RWPE2 (cell line): Measurements from ENCODE around the gene KRT6B.

Source experiments
- ATAC-seq: fragments of 200-7000 bp; cut with Tn5 transposase; 3 replicates; pipeline ENCODE4 v1.9.1; 2021; ENCODE audit warnings: low read depth
- DNase-seq: peaks from one replicate; pipeline ENCODE4 v3.0.0-alpha.2; 2020; ENCODE audit warnings: low spot score
- H3K27ac ChIP-seq: fragments of 450-650 bp; 2 replicates; pipeline ENCODE4 v1.5.1; 2017; ENCODE audit warnings: mild to moderate bottlenecking; ENCODE audit not compliant: poor library complexity, severe bottlenecking
- H3K27me3 ChIP-seq: fragments of 250-450 bp; sonication (Bioruptor Pico); 2 replicates; pipeline ENCODE4 v1.5.1; 2021; ENCODE audit warnings: mild to moderate bottlenecking, moderate library complexity; ENCODE audit not compliant: insufficient read depth, poor library complexity, severe bottlenecking
- H3K36me3 ChIP-seq: fragments of 250-450 bp; sonication (Bioruptor Pico); 2 replicates; pipeline ENCODE4 v1.5.1; 2020; ENCODE audit warnings: low read depth, mild to moderate bottlenecking, moderate library complexity
- H3K4me1 ChIP-seq: fragments of 250-450 bp; sonication (Bioruptor Pico); 2 replicates; pipeline ENCODE4 v1.5.1; 2021; ENCODE audit warnings: mild to moderate bottlenecking, moderate library complexity; ENCODE audit not compliant: insufficient read depth, poor library complexity, severe bottlenecking
- H3K4me3 ChIP-seq: fragments of 250-450 bp; sonication (Bioruptor Pico); 2 replicates; pipeline ENCODE4 v1.5.1; 2021; ENCODE audit warnings: mild to moderate bottlenecking, moderate library complexity; ENCODE audit not compliant: severe bottlenecking
- H3K9me3 ChIP-seq: fragments of 250-450 bp; sonication (Bioruptor Pico); 2 replicates; pipeline ENCODE4 v1.5.1; 2021; ENCODE audit warnings: mild to moderate bottlenecking, moderate library complexity; ENCODE audit not compliant: severe bottlenecking
- CTCF ChIP-seq: fragments of 450-650 bp; IDR thresholded peaks from one replicate; pipeline ENCODE4 v1.5.1; 2017; ENCODE audit warnings: mild to moderate bottlenecking, moderate library complexity; ENCODE audit not compliant: poor library complexity, severe bottlenecking

The KRT6B gene

GRCh38 chr12:52403561-52403960 lies 48.4 kb downstream of the KRT6B start:
- Histone ChIP-seq H3K4me1 (no peaks in the 10 kb centered on the region), H3K9me3 (no peaks in the 10 kb centered on the region), H3K4me3 (no peak overlapping the region), H3K27ac (no peak overlapping the region), H3K36me3 (no peaks in the 10 kb centered on the region), H3K27me3 (no peaks in the 10 kb centered on the region)
- TF ChIP-seq CTCF, result no peak
- DNase-seq (no peak), ATAC-seq (no peak)

- no peaks in the 10 kb centered on the region for H3K4me1 ChIP-seq
- no peak for TF ChIP-seq CTCF
- H3K9me3 ChIP-seq, result no peaks in the 10 kb centered on the region
- H3K27ac ChIP-seq, result no peak overlapping the region
- DNase-seq (no peak), ATAC-seq (no peak)
- H3K36me3 ChIP-seq, result no peaks in the 10 kb centered on the region
- H3K27me3 ChIP-seq, result no peaks in the 10 kb centered on the region
- no peak overlapping the region for H3K4me3 ChIP-seq
Measured at GRCh38 chr12:52402873-52403540, 48.9 kb downstream of the KRT6B start.

- Histone ChIP-seq H3K9me3 (no peaks in the 10 kb centered on the region), H3K27ac (no peak overlapping the region), H3K27me3 (no peaks in the 10 kb centered on the region), H3K4me3 (no peak overlapping the region), H3K36me3 (no peaks in the 10 kb centered on the region), H3K4me1 (no peaks in the 10 kb centered on the region)
- no peak for DNase-seq
- no peak for ATAC-seq
- no peak for TF ChIP-seq CTCF
Measured at GRCh38 chr12:52402377-52402776, 49.6 kb downstream of the KRT6B start.

GRCh38 chr12:52401926-52402325 lies 50.0 kb downstream of the KRT6B start:
- no peaks in the 10 kb centered on the region for H3K27me3 ChIP-seq
- H3K36me3 ChIP-seq, result no peaks in the 10 kb centered on the region
- H3K27ac ChIP-seq, result no peak overlapping the region
- H3K4me1 ChIP-seq, result no peaks in the 10 kb centered on the region
- TF ChIP-seq CTCF, result no peak
- H3K9me3 ChIP-seq, result no peaks in the 10 kb centered on the region
- DNase-seq (no peak), ATAC-seq (no peak)
- H3K4me3 ChIP-seq, result no peak overlapping the region

DNA sequence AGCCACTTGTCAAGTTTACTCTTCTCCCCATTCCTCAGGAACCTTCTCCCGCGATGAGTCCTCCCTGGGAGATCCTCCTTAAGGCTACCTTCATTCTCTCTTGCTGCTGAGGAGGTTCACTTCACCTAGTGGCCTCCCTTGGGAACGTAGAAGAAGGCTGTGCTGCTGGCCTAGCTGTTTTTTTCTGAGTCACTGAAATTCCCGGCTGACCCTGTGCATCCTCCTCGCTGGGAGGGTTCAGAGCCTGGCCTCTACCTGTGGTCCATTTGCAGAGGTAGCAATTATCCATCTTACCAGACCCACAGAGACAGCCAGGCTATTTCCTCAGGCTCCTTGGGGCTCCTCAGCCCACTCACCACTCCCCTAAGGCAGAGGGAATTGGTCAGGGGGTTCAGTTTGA lies 50.4 kb downstream of the KRT6B start:
- ATAC-seq, result no peak
- no peaks in the 10 kb centered on the region for H3K9me3 ChIP-seq
- DNase-seq, result no peak
- no peak overlapping the region for H3K27ac ChIP-seq
- H3K36me3 ChIP-seq, result no peaks in the 10 kb centered on the region
- TF ChIP-seq CTCF, result no peak
- no peak overlapping the region for H3K4me3 ChIP-seq
- H3K4me1 ChIP-seq, result no peaks in the 10 kb centered on the region
- no peaks in the 10 kb centered on the region for H3K27me3 ChIP-seq
